ENCODE measurements around the gene FBXL5.

- no peak for TF ChIP-seq CTCF (IDR thresholded peaks at IDR 0.05; ENCODE audit: insufficient read depth, low read length, poor library complexity, severe bottlenecking)
- no peak for TF ChIP-seq EZH2phosphoT487 (conservative IDR thresholded peaks at IDR 0.05; ENCODE audit: low read length)
These were observed 18.9 kb upstream of the FBXL5 start for GRCh38 chr4:15674046-15674445.
